ENCODE results near the gene NAA80.

Gene NAA80

GRCh38 chr3:50276762-50277101 lies 22.5 kb downstream of the NAA80 start:
- Histone ChIP-seq H4K91ac (ENCODE audit: low read depth, low read length, poor library complexity) (no peak overlapping the region), H2AFZ (ENCODE audit: low read length) (no peak overlapping the region), H2BK15ac (ENCODE audit: low read length) (no peak overlapping the region), H3K4me2 (ENCODE audit: insufficient read depth, low read length, poor library complexity, severe bottlenecking) (no peak overlapping the region), H3K27me3 (ENCODE audit: control insufficient read depth in 3 of 3, insufficient read depth in 3 of 3, low read depth in 1 of 3, low read length in 3 of 3) (peaks cover 9 to 41% (median 24%) of the 10 kb centered on the region in 3 experiments), H3K79me1 (ENCODE audit: low read depth, low read length) (peaks cover 4% of the 10 kb centered on the region), H3K4ac (ENCODE audit: low read length) (no peak overlapping the region), H3K23ac (ENCODE audit: low read depth, low read length, poor library complexity) (no peak overlapping the region), H3K4me1 (ENCODE audit: control insufficient read depth in 2 of 2, insufficient read depth in 1 of 2, low read depth in 1 of 2, low read length in 2 of 2) (peaks cover 9 to 13% of the 10 kb centered on the region in 2 donors), H3K14ac (ENCODE audit: low read length) (no peak overlapping the region), H3K27ac (replicated peaks; ENCODE audit: low read length) (no peak overlapping the region), H4K8ac (ENCODE audit: low read depth, low read length) (no peak overlapping the region), H3K9me3 (replicated peaks in 1 of 2; ENCODE audit: control insufficient read depth in 2 of 2, insufficient read depth in 1 of 2, low read depth in 1 of 2, low read length in 2 of 2) (peaks cover 0 to 4% of the 10 kb centered on the region in 2 donors), H2BK5ac (ENCODE audit: low read length) (peak overlapping the region; percentile 29), H2BK12ac (ENCODE audit: low read length) (peak overlapping the region; percentile 46), H2BK120ac (ENCODE audit: low read depth, low read length) (no peak overlapping the region), H2AK5ac (ENCODE audit: low read depth, low read length) (peak overlapping the region; percentile 84), H3K18ac (ENCODE audit: low read length) (peak overlapping the region; percentile 52), H3K36me3 (replicated peaks in 1 of 2; ENCODE audit: control insufficient read depth in 2 of 2, insufficient read depth in 2 of 2, low read length in 2 of 2) (no peaks in the 10 kb centered on the region), H3K4me3 (ENCODE audit: low read length in 2 of 2) (no peak overlapping the region), H3K9ac (ENCODE audit: low read depth, low read length, poor library complexity) (no peak overlapping the region)
- no CpG with 5 or more reads among the region's 17 CpGs for WGBS, 2 donors (ENCODE audit: extremely low coverage in 2 of 2, insufficient read length in 2 of 2, insufficient replicate concordance in 1 of 2)
- DNase-seq (ENCODE audit: low spot score) = no peak

- Histone ChIP-seq H2BK5ac (ENCODE audit: low read length) (peak overlapping the region; percentile 42), H3K4me2 (ENCODE audit: insufficient read depth, low read length, poor library complexity, severe bottlenecking) (peak overlapping the region; percentile 18), H2AFZ (ENCODE audit: low read length) (peak overlapping the region; percentile 86), H3K23ac (ENCODE audit: low read depth, low read length, poor library complexity) (no peak overlapping the region), H3K27ac (replicated peaks; ENCODE audit: low read length) (no peak overlapping the region), H3K36me3 (replicated peaks in 1 of 2; ENCODE audit: control insufficient read depth in 2 of 2, insufficient read depth in 2 of 2, low read length in 2 of 2) (no peaks in the 10 kb centered on the region), H4K91ac (ENCODE audit: low read depth, low read length, poor library complexity) (no peak overlapping the region), H3K18ac (ENCODE audit: low read length) (peak overlapping the region; percentile 76), H2BK120ac (ENCODE audit: low read depth, low read length) (peak overlapping the region; percentile 10), H2BK15ac (ENCODE audit: low read length) (peak overlapping the region; percentile 99), H3K27me3 (ENCODE audit: control insufficient read depth in 3 of 3, insufficient read depth in 3 of 3, low read depth in 1 of 3, low read length in 3 of 3) (peaks cover 9 to 41% (median 24%) of the 10 kb centered on the region in 3 experiments), H3K4me1 (ENCODE audit: control insufficient read depth in 2 of 2, insufficient read depth in 1 of 2, low read depth in 1 of 2, low read length in 2 of 2) (peaks cover 9 to 13% of the 10 kb centered on the region in 2 donors), H3K4me3 (ENCODE audit: low read length in 2 of 2) (no peak overlapping the region), H3K4ac (ENCODE audit: low read length) (no peak overlapping the region), H4K8ac (ENCODE audit: low read depth, low read length) (no peak overlapping the region), H3K9ac (ENCODE audit: low read depth, low read length, poor library complexity) (peak overlapping the region; percentile 44), H2BK12ac (ENCODE audit: low read length) (peak overlapping the region; percentile 58), H3K79me1 (ENCODE audit: low read depth, low read length) (peaks cover 4% of the 10 kb centered on the region), H2AK5ac (ENCODE audit: low read depth, low read length) (peak overlapping the region; percentile 84), H3K9me3 (replicated peaks in 1 of 2; ENCODE audit: control insufficient read depth in 2 of 2, insufficient read depth in 1 of 2, low read depth in 1 of 2, low read length in 2 of 2) (peaks cover 0 to 4% of the 10 kb centered on the region in 2 donors), H3K14ac (ENCODE audit: low read length) (peak overlapping the region; percentile 21)
- WGBS, 2 donors (ENCODE audit: extremely low coverage in 2 of 2, insufficient read length in 2 of 2, insufficient replicate concordance in 1 of 2) = no CpG with 5 or more reads among the region's 79 CpGs
- no peak for DNase-seq (ENCODE audit: low spot score)
These were observed 23.0 kb downstream of the NAA80 start for GRCh38 chr3:50275996-50276761.

- H3K27ac ChIP-seq (replicated peaks; ENCODE audit: low read length) = no peak overlapping the region
- H3K4me3 ChIP-seq (ENCODE audit: low read length in 2 of 2) = peak overlapping the region; percentile 22 to 69
- peak overlapping the region; percentile 99 for H2BK12ac ChIP-seq (ENCODE audit: low read length)
- H3K18ac ChIP-seq (ENCODE audit: low read length) = peak overlapping the region; percentile 98
- H3K4ac ChIP-seq (ENCODE audit: low read length) = no peak overlapping the region
- peak overlapping the region; percentile 72 for H4K8ac ChIP-seq (ENCODE audit: low read depth, low read length)
- H2BK120ac ChIP-seq (ENCODE audit: low read depth, low read length) = peak overlapping the region; percentile 10
- H3K79me1 ChIP-seq (ENCODE audit: low read depth, low read length) = peaks cover 4% of the 10 kb centered on the region
- peak overlapping the region; percentile 86 for H2AFZ ChIP-seq (ENCODE audit: low read length)
- peak overlapping the region; percentile 78 for H3K4me2 ChIP-seq (ENCODE audit: insufficient read depth, low read length, poor library complexity, severe bottlenecking)
- no peak for DNase-seq (ENCODE audit: low spot score)
- H3K9me3 ChIP-seq (replicated peaks in 1 of 2; ENCODE audit: control insufficient read depth in 2 of 2, insufficient read depth in 1 of 2, low read depth in 1 of 2, low read length in 2 of 2) = peaks cover 0 to 4% of the 10 kb centered on the region in 2 donors
- H3K9ac ChIP-seq (ENCODE audit: low read depth, low read length, poor library complexity) = peak overlapping the region; percentile 79
- WGBS, 2 donors (ENCODE audit: extremely low coverage in 2 of 2, insufficient read length in 2 of 2, insufficient replicate concordance in 1 of 2) = no CpG with 5 or more reads among the region's 65 CpGs
- H4K91ac ChIP-seq (ENCODE audit: low read depth, low read length, poor library complexity) = no peak overlapping the region
- H3K36me3 ChIP-seq (replicated peaks in 1 of 2; ENCODE audit: control insufficient read depth in 2 of 2, insufficient read depth in 2 of 2, low read length in 2 of 2) = no peaks in the 10 kb centered on the region
- peak overlapping the region; percentile 82 for H3K23ac ChIP-seq (ENCODE audit: low read depth, low read length, poor library complexity)
- H2AK5ac ChIP-seq (ENCODE audit: low read depth, low read length) = peak overlapping the region; percentile 79
- H3K4me1 ChIP-seq (ENCODE audit: control insufficient read depth in 2 of 2, insufficient read depth in 1 of 2, low read depth in 1 of 2, low read length in 2 of 2) = peaks cover 9 to 13% of the 10 kb centered on the region in 2 donors
- H3K14ac ChIP-seq (ENCODE audit: low read length) = peak overlapping the region; percentile 96
- H2BK15ac ChIP-seq (ENCODE audit: low read length) = peak overlapping the region; percentile 99
- peaks cover 9 to 41% (median 24%) of the 10 kb centered on the region in 3 experiments for H3K27me3 ChIP-seq (ENCODE audit: control insufficient read depth in 3 of 3, insufficient read depth in 3 of 3, low read depth in 1 of 3, low read length in 3 of 3)
- peak overlapping the region; percentile 42 for H2BK5ac ChIP-seq (ENCODE audit: low read length)
These were observed 23.8 kb downstream of the NAA80 start for GRCh38 chr3:50275141-50275995.
